Limb (tissue), 2 donors: ENCODE measurements around the gene ZNF366.

Source experiments
- DNase-seq, 2 donors: peaks; one replicate each; pipeline ENCODE4 v3.0.0-alpha.2; 2016; ENCODE audit errors: extremely low spot score in 2 of 2

The ZNF366 gene

DNA sequence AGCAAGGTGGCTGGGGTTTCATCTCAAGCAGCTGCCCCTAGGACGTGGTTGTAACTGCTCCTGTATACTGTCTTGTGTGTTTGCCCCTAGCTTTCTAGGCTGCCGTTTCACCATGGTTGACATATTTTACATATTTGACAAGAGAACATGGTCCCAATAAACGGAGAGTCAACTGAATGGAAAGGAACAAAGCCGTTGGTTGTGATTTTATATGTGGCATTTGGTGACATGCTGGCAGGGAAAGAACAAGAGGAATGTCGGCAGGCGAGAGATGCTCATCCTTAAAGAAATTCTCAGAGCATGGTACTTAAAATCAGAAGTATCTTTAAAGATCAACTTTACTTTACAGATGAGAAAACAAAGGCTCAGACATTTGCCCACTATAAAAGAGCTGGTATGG lies 11.8 kb downstream of the ZNF366 start:
- no peak for DNase-seq

DNA sequence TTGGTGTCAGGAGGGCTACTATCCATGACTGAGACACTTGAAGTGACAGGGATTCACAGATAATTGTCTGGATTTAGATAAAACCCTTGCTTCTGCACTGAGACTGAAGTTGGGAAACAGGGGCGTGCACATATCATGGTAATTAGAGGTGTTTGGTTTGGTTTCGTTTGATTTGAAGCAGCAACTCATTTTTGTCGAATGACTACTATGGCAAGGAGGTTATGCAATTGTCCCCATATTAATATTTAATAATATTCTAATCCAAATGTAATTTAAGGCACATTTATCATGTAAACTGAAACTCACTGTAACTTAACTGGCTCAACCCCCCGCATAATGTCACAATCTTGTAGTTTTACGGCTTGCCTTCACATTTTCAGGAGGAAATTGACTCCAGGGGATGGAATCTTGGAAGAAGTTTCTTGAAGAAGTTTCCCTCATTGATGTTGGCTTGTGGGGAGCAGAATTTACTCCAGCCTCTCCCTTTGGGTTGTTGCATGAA lies 12.5 kb downstream of the ZNF366 start:
- no peak for DNase-seq

DNA sequence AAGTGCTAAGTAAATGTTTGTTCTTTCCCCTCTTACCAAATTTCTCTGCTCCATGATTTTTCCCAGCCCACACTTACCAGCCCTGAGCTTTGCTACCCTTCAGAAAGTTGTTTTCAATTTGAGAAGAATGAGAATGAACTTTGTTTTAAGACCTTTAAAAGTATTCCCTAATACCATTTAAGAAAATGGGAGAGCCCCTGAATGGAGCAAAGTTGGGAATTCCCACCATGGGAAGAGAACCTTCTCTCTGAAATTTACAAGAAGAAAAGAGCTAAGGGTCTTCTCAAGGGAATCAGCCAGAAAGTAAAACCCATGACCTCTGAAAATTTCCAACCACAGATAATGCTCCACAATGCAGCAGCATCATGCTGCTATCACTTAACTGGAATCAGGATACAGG lies 17.7 kb downstream of the ZNF366 start:
- no peak for DNase-seq

DNA sequence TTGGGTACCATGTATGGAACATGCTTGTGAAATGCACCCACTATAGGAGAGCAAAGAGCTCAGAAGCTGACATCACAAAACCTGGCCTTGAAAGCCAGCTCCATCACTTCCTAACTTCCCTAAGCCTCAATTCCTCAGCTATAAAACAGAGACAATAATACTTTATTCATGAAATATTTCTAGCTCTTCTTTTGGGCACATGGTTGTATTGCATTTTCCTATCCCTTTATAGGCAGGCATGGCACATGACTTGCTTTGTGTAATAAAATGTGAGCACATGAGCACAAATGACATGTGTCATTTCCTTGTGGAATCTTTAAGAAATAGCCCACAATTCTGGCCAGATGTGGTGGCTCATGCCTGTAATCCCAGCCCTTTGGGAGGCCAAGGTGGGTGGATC lies 18.5 kb downstream of the ZNF366 start:
- no peak for DNase-seq

DNA sequence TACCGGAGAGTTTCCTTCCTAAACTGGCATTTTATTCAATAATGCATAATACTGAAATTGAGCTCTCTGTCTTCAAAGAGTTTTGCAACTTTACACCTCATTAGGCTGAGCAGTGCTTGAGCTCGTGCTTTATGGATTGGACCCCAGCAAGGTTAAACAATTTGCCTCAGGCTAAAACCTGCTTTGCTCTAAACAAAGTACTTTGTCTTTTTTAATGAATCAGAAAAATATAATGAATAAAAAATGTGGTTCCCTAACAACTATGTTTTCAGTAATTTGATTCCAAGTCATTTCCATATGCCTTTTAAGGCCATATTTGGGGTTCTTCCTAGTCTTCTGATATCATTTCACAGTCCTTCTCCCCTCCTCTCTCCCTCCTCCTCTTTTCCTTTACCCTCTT lies 20.0 kb downstream of the ZNF366 start:
- no peak for DNase-seq

DNA sequence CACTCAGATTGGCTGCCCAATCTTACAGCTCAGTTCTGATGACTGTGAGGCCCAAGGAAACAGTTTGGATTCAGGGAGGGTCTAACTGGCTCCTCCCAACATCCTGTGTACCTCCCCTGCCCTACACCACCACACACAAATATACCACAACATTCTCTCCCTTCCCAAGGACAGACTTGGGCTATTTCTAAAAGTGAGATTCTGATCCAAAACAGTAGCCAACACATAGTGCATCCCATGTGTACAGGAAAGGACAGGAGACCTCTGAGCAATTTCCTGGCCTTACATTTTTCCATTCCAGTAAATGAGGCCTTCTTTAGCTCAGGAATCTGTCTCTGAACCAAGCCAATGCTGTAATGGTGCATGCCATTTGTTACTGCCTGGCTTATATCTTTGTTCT lies 20.8 kb downstream of the ZNF366 start:
- DNase-seq: no peak

DNA sequence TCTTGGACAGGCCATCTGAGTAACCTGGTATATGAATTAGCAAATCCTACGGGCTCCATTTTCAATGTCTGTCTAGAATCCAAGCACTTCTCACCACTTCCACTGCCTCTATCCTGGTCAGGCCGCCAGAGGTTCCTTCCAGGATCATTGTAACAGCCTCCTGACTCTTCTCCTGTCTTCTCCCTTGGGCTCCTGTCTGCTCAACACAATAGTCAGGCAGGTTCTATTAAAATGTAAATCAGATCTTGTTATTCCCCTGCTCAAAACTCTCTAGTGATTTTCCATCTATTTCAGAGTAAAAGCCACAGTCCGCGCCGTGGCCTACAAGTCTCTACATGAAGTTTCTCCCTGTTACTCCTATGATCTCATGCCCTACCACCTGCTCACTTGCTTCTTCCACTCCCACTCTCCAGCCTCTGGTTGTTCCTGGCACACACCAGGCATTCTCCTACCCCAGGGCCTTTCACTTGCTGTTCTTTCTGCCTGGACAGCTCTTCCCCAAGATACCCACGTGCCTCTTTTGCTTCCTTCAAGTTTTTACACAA lies 21.7 kb downstream of the ZNF366 start:
- DNase-seq: no peak

DNA sequence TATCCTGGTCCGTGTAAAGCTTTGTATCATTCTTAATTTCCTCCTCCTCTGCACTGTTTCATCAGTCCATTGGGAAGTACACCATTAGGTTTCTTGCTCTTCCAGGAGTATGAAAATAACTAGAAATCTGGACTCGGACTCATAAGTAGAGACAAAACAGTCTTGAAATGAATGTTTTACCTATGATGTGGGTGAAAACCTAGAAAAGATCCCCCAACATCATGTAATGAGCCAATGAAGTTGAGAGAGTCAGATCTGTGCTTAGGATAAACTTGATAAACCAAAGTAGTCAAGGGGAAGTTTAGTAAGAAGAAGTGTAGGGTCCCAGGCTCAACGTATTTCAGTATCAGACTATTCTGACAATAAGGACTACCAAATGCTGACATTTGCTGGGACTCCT lies 25.2 kb downstream of the ZNF366 start:
- DNase-seq: no peak

DNA sequence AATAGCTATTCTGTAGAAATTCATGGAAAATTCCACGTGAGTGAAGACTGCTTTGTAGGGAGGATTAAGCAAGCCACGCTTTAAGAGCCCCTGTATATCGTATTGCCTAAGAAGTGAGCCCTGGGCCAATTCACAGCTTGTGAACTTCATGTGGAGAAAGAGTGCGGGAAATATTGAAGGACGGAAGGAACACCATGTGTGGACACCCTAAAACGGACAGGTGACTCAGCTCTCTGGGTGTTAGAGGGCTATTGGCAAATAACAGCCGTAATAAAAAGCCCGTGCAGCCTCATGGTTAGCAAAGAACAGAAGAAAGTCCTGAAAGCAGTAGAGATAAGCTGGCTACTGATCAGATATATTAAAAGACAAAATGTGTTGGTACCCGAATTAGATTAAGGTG lies 26.4 kb downstream of the ZNF366 start:
- DNase-seq: no peak

DNA sequence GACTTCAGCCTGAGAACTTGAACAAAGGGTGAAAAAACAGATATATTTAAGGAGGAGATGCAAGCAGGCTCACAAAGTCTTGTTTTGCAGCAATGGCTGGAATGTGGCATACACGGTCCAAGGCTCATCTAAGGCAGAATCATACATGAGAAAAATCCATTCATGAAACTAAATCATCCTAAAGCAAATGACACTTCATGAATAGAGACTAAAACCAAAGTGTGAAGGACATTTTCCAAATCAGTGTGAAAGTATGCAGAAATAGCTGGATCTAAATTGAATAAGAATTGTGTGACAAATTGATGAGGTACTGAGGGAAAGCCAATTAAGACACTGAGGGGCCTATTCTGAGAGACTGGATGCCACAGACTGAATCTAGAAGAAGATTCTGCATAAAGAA lies 27.3 kb downstream of the ZNF366 start:
- DNase-seq: no peak

DNA sequence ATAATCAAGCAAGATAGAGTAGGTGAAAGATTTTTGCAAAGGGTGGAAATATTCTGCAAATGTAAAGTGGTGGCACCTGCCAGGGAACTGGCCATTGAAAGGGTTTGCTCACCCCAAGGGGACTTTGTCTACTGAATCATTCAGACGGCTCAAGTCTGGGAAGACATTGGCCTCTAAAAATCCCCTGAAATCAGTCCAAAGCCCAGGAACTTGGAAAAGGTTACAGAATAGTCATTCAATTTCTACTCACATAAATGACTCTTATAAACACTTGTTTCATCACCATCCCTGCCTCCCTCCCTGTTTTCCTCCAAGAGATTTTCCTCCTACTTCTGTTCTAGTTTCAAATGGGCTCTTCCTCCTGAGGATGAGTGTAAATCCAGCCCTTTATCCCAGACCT lies 28.5 kb downstream of the ZNF366 start:
- DNase-seq: no peak

DNA sequence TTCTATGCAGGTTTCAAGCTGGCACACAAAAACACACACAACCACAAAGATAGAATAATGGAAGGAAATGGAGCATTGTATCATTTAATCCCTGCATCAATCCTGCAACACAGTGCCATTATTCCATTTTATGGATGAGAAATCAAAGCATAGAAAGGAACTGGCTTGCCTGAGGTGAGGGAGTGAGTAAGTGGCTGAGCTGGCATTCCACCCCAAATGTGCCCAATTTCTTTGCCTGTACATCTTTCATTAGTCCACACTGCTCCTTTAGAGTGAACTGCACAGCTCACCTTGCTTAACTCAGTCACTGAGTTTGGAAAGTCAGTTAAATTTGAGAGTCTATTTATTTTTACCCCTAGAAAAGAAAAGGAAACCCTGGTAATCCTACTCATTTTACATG lies 28.9 kb downstream of the ZNF366 start:
- DNase-seq: no peak

DNA sequence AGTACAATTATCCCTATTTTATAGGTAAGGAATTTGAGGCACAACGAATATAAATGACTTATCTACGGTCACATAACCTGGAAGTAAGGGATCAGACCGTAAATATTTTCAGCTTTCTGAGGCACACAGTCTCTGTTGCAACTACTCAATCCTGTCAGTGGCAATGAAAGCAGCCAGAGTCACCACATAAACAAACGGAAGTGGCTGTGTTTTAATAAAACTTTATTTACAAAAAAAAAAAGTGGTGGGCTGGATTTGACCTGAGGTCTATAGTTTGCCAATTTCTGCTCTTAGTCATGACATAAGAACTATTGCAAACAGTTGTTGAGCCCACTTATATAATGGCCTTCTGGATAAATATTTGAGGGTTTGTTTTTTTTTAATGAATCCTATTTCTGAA lies 29.6 kb downstream of the ZNF366 start:
- DNase-seq: no peak

DNA sequence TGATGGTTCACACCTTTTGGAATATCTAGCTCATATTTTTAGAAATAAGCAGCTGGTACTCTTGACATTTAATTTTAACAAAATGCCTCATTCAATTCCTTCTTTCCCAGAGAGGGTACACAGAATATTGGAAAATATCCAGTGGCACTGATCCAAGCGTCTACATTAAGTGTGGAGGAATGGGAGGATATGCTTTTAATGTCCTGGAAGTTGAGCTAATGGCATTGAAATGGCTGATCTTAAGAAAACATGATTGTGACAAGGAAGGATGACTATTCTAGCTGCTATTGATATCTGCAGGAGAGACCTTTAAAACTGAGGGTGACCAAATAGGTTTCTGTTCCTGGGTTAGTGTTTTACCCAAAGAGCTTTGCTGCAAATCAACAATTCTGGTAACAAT lies 30.0 kb downstream of the ZNF366 start:
- no peak for DNase-seq

DNA sequence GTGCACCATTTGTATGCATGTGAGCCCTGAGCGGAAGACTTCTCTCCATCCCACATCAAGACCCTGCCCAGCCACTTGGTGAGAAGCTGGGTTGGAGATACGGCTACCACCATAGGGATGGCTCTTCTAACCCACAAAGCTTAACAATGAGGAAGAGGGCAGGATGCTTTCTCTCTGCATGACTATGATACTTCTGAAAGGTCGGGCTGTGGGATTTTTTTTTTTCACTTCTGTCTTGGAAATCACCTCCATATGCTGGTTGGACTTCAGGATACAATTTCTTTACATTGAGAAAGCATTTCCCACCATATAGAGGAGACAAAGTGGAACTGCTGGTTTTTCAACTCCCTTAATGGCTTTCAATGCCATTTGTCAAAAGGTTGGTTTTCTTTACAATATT lies 30.5 kb downstream of the ZNF366 start:
- DNase-seq: no peak

DNA sequence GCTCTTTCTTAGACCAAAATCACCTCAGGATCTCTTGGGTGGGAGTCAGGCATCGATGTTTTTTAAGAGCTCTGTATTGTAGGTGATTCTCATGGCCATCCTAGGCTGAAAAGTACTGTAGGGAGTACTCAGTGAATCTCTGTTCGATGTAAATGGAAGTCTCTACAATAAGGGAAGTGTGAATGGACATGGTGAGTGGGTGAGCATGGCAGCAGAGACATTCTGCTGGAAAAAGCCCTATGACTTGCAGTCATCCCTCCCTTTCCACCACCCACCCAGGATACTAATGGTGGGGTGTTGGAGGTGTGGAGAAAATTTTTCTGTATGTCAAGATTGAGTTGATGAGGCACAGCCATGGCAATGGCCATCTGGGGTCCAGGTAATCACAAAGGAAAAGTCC lies 30.9 kb downstream of the ZNF366 start:
- DNase-seq: no peak

DNA sequence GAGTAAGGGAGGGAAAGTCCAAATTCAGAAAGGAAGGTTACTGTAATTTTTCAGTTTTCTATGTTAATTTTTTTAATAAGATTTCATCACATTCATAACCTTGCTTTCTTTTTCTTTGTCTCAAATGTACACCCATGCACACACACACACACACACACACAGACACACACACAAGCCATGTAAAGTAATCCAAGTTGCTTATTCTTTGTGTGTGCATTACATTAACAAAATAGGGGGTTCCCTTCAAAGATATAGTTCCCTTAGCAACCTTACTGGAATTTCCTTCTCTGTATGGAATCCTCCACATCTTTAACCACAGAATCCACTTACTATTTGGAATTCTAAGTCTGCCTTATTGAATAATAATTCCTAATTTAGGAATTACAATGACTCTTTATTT lies 32.7 kb downstream of the ZNF366 start:
- no peak for DNase-seq

DNA sequence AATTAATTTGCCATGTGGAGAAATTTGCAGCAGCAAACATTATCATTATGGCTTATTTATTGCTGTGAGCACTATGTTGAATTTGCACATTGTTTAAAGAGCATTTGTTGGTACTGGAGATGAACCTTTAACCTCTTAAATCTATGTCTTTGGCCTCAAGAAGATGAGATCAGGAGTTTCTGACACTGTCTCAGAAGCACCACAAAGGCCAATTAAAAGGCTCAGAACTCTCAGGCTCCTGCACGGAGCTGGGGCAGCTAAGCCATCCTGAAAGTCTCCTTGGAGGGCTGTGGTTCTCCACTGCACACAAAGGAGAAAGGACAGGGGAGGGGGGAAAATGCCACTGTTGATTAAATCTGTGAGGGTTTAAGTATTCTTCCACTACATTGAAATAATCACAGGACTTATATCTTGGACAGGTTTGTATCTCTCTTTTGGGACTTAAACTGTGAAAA lies 33.1 kb downstream of the ZNF366 start:
- no peak for DNase-seq

DNA sequence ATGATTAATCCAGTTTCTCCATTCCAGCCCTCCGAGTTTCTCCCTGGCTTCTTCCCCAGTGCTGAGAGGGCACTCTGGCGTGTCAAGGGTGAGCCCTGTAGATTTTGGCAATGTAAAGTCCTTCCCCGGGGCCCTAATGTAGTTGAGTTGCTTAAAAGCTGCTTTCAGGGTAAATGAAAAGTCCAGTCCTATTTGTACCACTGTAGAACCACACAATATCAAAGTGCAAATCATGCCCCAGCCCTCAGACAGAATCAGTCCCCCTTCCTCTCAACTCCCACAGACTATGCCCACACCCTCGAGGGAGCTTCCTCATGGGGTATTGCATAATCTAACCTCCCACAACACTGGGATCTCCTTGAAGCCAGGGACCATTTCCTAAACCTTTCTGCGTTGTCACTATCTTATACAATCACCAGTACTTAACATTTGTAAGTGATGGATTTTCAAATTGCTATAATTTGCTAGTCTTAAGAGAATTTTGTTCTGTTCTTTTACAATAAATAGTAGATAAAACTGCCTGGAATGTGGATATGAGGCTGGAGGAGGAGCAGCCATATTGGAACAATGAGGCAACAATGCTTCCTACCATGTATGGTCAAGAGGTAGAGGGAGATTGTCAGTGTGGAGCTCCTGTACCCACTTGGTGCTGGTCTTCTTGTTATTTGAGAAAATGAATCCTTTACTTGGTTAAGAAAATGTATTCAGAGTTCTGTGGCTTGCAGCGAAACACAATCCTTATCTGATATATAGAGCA lies 34.4 kb downstream of the ZNF366 start:
- DNase-seq: no peak

DNA sequence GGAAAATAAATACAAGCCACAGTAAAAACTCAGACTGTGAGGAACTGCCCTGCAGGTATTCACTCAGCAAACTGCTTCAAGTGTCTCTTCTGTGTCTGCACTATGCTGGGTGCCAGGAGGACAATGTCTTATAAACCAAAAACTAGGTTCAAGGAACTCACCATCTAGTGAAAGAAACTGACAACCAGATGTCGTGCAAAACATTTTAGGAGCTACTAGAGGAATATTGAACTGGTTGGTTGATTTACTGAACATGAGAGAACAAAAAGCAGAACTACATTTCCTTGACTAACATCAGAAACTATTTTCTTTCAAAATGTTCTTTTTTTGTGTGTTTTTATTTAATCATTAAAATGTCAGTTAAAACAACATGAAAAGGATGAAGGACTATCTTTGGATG lies 35.2 kb downstream of the ZNF366 start:
- DNase-seq: no peak

DNA sequence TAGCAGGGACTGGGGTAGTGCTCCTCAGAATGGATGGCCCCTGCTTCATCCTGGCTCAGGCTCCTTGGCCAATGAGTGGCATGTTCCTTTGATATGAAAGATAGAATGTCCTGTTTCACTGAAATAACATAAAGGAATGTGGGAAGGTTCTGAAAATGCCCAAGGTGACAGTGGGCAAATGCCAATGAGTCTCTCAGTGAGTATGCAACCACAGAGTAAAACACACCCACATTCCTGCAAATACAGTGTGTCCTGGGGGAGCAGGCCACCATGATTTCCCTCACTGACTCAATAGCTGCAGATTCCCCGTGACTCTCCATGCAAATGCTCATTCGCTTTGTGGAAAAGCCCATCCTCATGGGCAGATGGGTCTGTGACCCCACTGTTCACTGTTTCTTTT lies 36.4 kb downstream of the ZNF366 start:
- no peak for DNase-seq

DNA sequence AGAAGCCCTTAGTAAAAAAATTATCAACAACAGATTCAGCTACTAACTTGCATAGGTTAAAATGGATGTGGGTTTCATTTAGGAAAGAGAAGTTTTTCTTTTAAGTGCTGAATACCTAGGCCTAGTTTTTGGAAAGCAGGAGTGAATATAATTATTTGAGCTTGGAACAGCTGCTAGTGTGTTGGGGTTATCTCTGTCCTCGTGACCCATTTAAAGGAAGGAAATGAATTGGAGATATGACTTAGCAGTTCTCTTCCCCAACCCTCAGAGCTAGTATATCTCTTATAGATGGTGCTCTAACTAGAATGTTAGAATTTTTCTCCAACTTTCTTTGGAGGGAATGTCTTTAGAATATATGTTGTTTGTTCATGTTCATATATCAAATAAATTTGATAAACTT lies 38.6 kb downstream of the ZNF366 start:
- no peak for DNase-seq

DNA sequence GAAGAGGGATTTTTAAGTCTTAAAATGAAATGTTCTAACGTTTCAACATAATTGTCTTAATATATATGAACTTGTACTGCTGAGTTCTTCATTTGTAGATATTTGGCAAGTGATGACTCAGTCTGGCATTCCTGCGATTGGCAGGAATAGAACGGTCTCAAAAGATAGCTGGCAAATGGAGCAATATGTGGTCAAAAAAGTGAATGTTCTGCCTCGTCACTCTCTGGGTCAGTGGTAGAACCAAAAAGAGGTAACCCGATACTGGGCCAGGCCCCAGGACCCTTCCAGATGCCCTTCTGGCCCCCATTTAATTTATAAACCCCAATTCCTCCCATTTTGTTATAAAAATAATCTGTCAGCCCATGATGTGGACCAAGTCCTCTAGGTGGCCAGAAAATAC lies 39.2 kb downstream of the ZNF366 start:
- no peak for DNase-seq
